ENCODE data around the gene BASP1.
A peak's percentile ranks its signal among the peaks of the same experiment; 100 is the strongest.
"Not testable (repeated sequence)": the region's sequence is repeated elsewhere in the genome, so short reads cannot be mapped to it uniquely, and the experiment has no call there.

Gene BASP1

DNA sequence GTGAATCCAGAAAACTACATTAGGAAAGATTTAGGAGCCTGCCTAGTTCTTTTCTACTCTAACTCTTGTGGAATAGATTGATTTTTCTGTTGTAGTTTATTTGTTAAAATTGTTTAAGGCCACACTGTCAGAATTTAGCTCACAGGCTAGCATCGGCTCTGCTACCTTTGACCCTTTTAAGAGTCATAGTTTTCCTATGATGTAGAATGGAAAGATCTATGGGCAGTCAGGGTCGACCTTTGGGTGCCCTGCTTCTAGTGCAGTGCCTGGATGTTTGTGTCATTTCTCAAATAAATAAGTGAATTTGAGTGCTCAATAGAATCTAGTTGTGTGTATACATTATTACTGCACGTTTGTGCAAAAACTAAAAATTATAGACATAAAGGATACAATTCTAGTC, 38.7 kb downstream of the BASP1 start (continued):
- TF ChIP-seq, protein P1, sequence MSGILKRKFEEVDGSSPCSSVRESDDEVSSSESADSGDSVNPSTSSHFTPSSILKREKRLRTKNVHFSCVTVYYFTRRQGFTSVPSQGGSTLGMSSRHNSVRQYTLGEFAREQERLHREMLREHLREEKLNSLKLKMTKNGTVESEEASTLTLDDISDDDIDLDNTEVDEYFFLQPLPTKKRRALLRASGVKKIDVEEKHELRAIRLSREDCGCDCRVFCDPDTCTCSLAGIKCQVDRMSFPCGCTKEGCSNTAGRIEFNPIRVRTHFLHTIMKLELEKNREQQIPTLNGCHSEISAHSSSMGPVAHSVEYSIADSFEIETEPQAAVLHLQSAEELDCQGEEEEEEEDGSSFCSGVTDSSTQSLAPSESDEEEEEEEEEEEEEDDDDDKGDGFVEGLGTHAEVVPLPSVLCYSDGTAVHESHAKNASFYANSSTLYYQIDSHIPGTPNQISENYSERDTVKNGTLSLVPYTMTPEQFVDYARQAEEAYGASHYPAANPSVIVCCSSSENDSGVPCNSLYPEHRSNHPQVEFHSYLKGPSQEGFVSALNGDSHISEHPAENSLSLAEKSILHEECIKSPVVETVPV (CRISPR knock-in tag; IDR thresholded peaks at IDR 0.05), result no peak

DNA sequence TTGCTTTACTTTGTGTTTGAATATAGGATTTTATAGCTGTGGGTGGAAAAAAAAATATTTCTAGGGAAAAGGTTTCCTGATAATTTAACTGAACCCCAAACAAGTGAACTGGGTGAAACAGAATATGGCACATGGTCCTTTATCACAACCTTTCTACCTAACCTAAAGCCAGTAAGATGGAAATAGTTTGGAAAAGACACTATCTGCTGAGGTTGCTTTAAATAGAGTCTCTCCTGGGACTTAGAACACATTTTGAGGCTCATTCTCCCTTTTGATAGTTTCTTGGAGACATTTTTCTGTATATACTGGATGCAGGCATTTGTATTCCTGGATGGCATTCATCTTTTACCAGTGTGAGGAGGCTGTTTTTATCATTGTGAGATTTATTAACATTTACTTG, 39.4 kb downstream of the BASP1 start:
- no peak for ATAC-seq

DNA sequence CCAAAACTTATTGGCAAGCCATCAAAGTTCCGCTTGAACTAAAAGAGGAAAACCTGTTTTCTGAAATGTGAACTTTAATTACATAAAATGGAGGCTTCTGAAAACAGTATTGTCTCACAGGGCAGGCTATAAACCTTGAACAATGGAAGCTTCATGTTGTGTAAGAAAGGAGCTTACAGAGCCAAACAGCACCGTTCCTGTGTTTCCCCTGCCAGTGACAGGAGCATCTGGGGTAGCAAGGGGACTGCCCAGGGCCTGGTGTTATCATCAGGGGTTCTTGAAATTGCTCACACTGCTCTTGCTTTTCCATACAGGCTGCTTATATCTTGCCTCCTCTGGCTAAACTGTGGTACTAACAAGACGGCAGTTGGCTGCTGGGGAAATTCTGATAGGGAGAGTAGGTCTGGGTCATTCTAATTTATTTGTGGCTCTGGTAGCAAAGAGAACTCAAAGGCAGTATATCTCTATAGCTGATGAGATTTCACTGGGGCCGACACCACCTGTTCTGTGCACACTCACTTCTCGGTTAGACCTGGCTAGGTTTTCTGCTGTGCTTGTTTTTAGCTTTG, 40.4 kb downstream of the BASP1 start:
- ATAC-seq, result peak; percentile 62

More for the DNA sequence above, 39.4 kb downstream of the BASP1 start:
- TF ChIP-seq ZNF8 (CRISPR knock-in tag; IDR thresholded peaks at IDR 0.05), result no peak

DNA sequence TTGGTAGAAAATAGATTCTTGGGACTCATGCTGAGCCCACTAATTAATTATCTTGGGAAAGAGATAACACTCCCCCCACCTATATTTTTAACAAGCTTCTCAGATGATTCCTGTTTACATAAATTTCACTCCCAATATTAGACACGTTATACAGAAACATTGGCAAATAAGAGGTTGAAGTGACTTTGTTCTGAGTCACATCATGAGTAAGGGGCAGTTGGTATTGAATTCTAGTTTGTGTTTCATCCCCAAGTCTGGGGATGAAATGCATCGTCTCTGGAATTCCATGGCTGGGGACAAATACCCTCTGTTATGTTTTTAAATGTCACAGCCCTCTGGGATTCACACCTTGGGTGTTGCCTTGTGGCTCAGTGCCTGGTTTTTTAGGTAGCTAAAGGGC, 41.0 kb downstream of the BASP1 start:
- TF ChIP-seq ISL1 (CRISPR knock-in tag; IDR thresholded peaks at IDR 0.05), result no peak
- no peak for TF ChIP-seq GLIS3 (CRISPR knock-in tag; IDR thresholded peaks at IDR 0.05)
- TF ChIP-seq BACH2 (CRISPR knock-in tag; IDR thresholded peaks at IDR 0.05; ENCODE audit: borderline replicate concordance), result no peak
- TF ChIP-seq, protein P2, sequence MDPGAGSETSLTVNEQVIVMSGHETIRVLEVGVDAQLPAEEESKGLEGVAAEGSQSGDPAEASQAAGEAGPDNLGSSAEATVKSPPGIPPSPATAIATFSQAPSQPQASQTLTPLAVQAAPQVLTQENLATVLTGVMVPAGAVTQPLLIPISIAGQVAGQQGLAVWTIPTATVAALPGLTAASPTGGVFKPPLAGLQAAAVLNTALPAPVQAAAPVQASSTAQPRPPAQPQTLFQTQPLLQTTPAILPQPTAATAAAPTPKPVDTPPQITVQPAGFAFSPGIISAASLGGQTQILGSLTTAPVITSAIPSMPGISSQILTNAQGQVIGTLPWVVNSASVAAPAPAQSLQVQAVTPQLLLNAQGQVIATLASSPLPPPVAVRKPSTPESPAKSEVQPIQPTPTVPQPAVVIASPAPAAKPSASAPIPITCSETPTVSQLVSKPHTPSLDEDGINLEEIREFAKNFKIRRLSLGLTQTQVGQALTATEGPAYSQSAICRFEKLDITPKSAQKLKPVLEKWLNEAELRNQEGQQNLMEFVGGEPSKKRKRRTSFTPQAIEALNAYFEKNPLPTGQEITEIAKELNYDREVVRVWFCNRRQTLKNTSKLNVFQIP (CRISPR knock-in tag; IDR thresholded peaks at IDR 0.05; ENCODE audit: borderline replicate concordance, low read depth), result no peak
- TF ChIP-seq TOX (CRISPR knock-in tag; IDR thresholded peaks at IDR 0.05; ENCODE audit: borderline replicate concordance), result no peak
- no peak for TF ChIP-seq TCF4 (CRISPR knock-in tag; IDR thresholded peaks at IDR 0.05; ENCODE audit: borderline replicate concordance)
- TF ChIP-seq SNAI2 (CRISPR knock-in tag; IDR thresholded peaks at IDR 0.05), result no peak
- ATAC-seq, result peak; percentile 32; the same call in 1 of the 3 replicates

More for the DNA sequence above, 40.4 kb downstream of the BASP1 start:
- TF ChIP-seq ARNTL (CRISPR knock-in tag; IDR thresholded peaks at IDR 0.05; ENCODE audit: borderline replicate concordance, low read depth) (no peak), GLIS3 (CRISPR knock-in tag; IDR thresholded peaks at IDR 0.05) (no peak), PPARA (CRISPR knock-in tag; IDR thresholded peaks at IDR 0.05; ENCODE audit: borderline replicate concordance) (no peak)
- TF ChIP-seq, protein P3, sequence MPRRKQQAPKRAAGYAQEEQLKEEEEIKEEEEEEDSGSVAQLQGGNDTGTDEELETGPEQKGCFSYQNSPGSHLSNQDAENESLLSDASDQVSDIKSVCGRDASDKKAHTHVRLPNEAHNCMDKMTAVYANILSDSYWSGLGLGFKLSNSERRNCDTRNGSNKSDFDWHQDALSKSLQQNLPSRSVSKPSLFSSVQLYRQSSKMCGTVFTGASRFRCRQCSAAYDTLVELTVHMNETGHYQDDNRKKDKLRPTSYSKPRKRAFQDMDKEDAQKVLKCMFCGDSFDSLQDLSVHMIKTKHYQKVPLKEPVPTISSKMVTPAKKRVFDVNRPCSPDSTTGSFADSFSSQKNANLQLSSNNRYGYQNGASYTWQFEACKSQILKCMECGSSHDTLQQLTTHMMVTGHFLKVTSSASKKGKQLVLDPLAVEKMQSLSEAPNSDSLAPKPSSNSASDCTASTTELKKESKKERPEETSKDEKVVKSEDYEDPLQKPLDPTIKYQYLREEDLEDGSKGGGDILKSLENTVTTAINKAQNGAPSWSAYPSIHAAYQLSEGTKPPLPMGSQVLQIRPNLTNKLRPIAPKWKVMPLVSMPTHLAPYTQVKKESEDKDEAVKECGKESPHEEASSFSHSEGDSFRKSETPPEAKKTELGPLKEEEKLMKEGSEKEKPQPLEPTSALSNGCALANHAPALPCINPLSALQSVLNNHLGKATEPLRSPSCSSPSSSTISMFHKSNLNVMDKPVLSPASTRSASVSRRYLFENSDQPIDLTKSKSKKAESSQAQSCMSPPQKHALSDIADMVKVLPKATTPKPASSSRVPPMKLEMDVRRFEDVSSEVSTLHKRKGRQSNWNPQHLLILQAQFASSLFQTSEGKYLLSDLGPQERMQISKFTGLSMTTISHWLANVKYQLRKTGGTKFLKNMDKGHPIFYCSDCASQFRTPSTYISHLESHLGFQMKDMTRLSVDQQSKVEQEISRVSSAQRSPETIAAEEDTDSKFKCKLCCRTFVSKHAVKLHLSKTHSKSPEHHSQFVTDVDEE (CRISPR knock-in tag; IDR thresholded peaks at IDR 0.05), result no peak
- TF ChIP-seq, protein P2 (CRISPR knock-in tag; IDR thresholded peaks at IDR 0.05; ENCODE audit: borderline replicate concordance, low read depth), result no peak

DNA sequence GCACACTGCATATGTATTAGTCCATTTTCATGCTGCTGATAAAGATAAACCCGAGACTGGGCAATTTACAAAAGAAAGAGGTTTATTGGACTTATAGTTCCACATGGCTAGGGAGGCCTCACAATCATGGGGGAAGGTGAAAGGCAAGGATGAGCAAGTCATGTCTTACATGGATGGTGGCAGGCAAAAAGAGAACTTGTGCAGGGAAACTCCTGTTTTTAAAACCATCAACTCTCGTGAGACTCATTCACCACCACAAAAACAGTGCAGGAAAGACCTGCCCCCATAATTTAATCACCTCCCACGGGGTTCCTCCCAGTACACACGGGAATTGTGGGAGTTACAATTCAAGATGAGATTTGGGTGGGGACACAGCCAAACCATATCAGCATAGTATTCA, 41.6 kb downstream of the BASP1 start:
- not testable (repeated sequence) for ATAC-seq

DNA sequence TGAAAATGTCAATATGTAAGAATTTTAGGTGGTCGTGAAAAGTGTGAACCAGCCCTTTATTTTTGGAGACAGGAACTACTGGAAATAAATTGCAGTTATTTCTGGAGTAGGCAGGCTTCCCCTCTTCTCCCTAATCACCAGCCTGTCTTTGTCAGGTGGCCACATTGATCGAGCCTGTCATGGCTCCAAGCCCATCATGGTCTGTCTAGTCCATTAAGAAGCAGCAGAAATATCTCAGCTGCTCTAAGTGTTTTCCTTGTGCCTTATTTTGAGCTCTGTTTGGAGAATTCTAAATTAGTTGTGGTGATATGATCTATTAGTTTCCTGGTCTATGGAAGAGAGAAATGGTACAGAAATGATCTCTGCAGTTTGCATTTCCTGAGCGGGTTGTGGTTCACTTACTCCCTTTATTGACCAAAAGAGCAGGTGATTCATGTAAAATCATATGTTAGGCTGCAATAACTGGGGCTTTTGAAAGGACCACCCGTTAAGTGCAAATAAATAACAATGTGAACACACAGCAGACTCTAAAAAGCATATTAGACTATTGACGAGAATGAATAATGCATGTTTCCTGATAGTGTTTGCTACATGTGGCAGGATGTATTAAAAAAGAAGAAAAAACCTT, 42.3 kb downstream of the BASP1 start:
- no peak for ATAC-seq
- TF ChIP-seq, protein P3 (CRISPR knock-in tag; IDR thresholded peaks at IDR 0.05), result no peak
- no peak for TF ChIP-seq SNAI2 (CRISPR knock-in tag; IDR thresholded peaks at IDR 0.05)
- no peak for TF ChIP-seq ZNF565 (CRISPR knock-in tag; conservative IDR thresholded peaks at IDR 0.05; ENCODE audit: low read depth)
- no peak for TF ChIP-seq ISL1 (CRISPR knock-in tag; IDR thresholded peaks at IDR 0.05)
- TF ChIP-seq ZFP30 (CRISPR knock-in tag; IDR thresholded peaks at IDR 0.05), result no peak
- TF ChIP-seq, protein P1 (CRISPR knock-in tag; IDR thresholded peaks at IDR 0.05), result no peak
- no peak for TF ChIP-seq ARNTL (CRISPR knock-in tag; IDR thresholded peaks at IDR 0.05; ENCODE audit: borderline replicate concordance, low read depth)
- no peak for TF ChIP-seq TOX (CRISPR knock-in tag; IDR thresholded peaks at IDR 0.05; ENCODE audit: borderline replicate concordance)
- TF ChIP-seq GLIS3 (CRISPR knock-in tag; IDR thresholded peaks at IDR 0.05), result no peak
- TF ChIP-seq, protein P4, sequence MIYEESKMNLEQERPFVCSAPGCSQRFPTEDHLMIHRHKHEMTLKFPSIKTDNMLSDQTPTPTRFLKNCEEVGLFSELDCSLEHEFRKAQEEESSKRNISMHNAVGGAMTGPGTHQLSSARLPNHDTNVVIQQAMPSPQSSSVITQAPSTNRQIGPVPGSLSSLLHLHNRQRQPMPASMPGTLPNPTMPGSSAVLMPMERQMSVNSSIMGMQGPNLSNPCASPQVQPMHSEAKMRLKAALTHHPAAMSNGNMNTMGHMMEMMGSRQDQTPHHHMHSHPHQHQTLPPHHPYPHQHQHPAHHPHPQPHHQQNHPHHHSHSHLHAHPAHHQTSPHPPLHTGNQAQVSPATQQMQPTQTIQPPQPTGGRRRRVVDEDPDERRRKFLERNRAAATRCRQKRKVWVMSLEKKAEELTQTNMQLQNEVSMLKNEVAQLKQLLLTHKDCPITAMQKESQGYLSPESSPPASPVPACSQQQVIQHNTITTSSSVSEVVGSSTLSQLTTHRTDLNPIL (CRISPR knock-in tag; IDR thresholded peaks at IDR 0.05; ENCODE audit: low read depth), result no peak
- no peak for TF ChIP-seq ZNF8 (CRISPR knock-in tag; IDR thresholded peaks at IDR 0.05)
- no peak for TF ChIP-seq ZFP3 (CRISPR knock-in tag; IDR thresholded peaks at IDR 0.05)
